HEK293 (cell line): ENCODE data around the gene GLT6D1.

Experiments
- CTCF ChIA-PET: fragments of 350-600 bp; formaldehyde crosslinking; extraction: SDS; loops from one replicate; lab custom pipeline; 2021; ENCODE audit warnings: antibody characterized with exemption; lab: Yijun Ruan, JAX
- POLR2A ChIA-PET: fragments of 300-600 bp; formaldehyde crosslinking; extraction: SDS; loops from one replicate; lab custom pipeline; 2020; ENCODE audit warnings: antibody characterized with exemption, inconsistent platforms; lab: Yijun Ruan, JAX
- H3K27ac ChIP-seq: fragments of 200-500 bp; sonication (Bioruptor generic); 2 replicates; pipeline ENCODE4 v1.5.1; 2014; ENCODE audit warnings: low read depth, low read length, control low read depth, inconsistent platforms; ENCODE audit errors: extremely low read depth
- H3K36me3 ChIP-seq, 2 experiments: fragments of 200-500 bp in 1 of 2; sonication (Bioruptor generic) in 1 of 2; 1 replicate in 1 of 2; 2 replicates in 1 of 2; pipeline ENCODE4 v1.5.1; 2014 to 2017; ENCODE audit warnings: inconsistent platforms in 2 of 2, low read length in 2 of 2; ENCODE audit not compliant: control insufficient read depth in 2 of 2, insufficient read depth in 1 of 2
- H3K4me1 ChIP-seq: fragments of 200-500 bp; sonication (Bioruptor generic); 2 replicates; pipeline ENCODE4 v1.5.1; 2014; ENCODE audit warnings: mild to moderate bottlenecking, low read length, inconsistent platforms; ENCODE audit not compliant: control insufficient read depth, insufficient read depth
- H3K4me3 ChIP-seq: 2 replicates; pipeline ENCODE4 v1.5.1; 2011; ENCODE audit warnings: low read depth, mild to moderate bottlenecking, control low read depth, low read length, moderate library complexity
- H3K9me3 ChIP-seq: fragments of 200-500 bp; sonication (Bioruptor generic); 2 replicates; pipeline ENCODE4 v1.5.1; 2014; ENCODE audit warnings: low read depth, low read length, inconsistent platforms; ENCODE audit not compliant: control insufficient read depth, insufficient read depth
- HOXD13 ChIP-seq: sonication (generic); formaldehyde crosslinking; IDR thresholded peaks from 2 replicates; pipeline ENCODE4 v1.8.0; 2022; ENCODE audit warnings: missing genetic modification reagents, borderline replicate concordance
- KLF16 ChIP-seq: fragments of 450-650 bp; formaldehyde crosslinking; IDR thresholded peaks from 2 replicates; pipeline ENCODE4 v1.5.1; 2017; ENCODE audit warnings: missing biosample characterization, missing genetic modification characterization
- RBAK ChIP-seq: fragments of 450-650 bp; formaldehyde crosslinking; IDR thresholded peaks from 2 replicates; pipeline ENCODE4 v1.5.1; 2016; ENCODE audit warnings: missing biosample characterization, missing genetic modification characterization
- SALL2 ChIP-seq: fragments of 450-650 bp; formaldehyde crosslinking; IDR thresholded peaks from 2 replicates; pipeline ENCODE4 v1.5.0; 2017; ENCODE audit warnings: missing biosample characterization, mild to moderate bottlenecking, missing genetic modification characterization, borderline replicate concordance
- YY1 ChIP-seq: fragments of 450-650 bp; formaldehyde crosslinking; IDR thresholded peaks from 2 replicates; pipeline ENCODE4 v1.5.1; 2018; ENCODE audit warnings: missing biosample characterization, missing genetic modification characterization
- ZFP3 ChIP-seq: fragments of 450-650 bp; formaldehyde crosslinking; IDR thresholded peaks from 2 replicates; pipeline ENCODE4 v1.5.1; 2016; ENCODE audit warnings: low read depth, missing biosample characterization, missing genetic modification characterization
- ZNF146 ChIP-seq: fragments of 450-650 bp; formaldehyde crosslinking; IDR thresholded peaks from 2 replicates; pipeline ENCODE4 v1.5.1; 2016; ENCODE audit warnings: missing biosample characterization, missing genetic modification characterization
- ZNF239 ChIP-seq: fragments of 450-650 bp; formaldehyde crosslinking; IDR thresholded peaks from 2 replicates; pipeline ENCODE4 v1.5.1; 2016; ENCODE audit warnings: missing biosample characterization, missing genetic modification characterization
- ZNF558 ChIP-seq: fragments of 450-650 bp; formaldehyde crosslinking; IDR thresholded peaks from 2 replicates; pipeline ENCODE4 v1.5.1; 2016; ENCODE audit warnings: missing biosample characterization, missing genetic modification characterization
- ZNF571 ChIP-seq: fragments of 450-650 bp; formaldehyde crosslinking; IDR thresholded peaks from 2 replicates; pipeline ENCODE4 v1.5.0; 2017; ENCODE audit warnings: missing biosample characterization, missing genetic modification characterization
- ZNF664 ChIP-seq: fragments of 450-650 bp; formaldehyde crosslinking; IDR thresholded peaks from 2 replicates; pipeline ENCODE4 v1.5.1; 2016; ENCODE audit warnings: missing biosample characterization, missing genetic modification characterization
- TF ChIP-seq, protein P1 (sequence below): fragments of 450-650 bp; formaldehyde crosslinking; IDR thresholded peaks from 2 replicates; pipeline ENCODE4 v1.5.1; 2017; ENCODE audit warnings: missing biosample characterization, missing genetic modification characterization
- TF ChIP-seq, protein P2 (sequence below): IDR thresholded peaks from 2 replicates; pipeline ENCODE4 v1.6.1; 2011; ENCODE audit warnings: mild to moderate bottlenecking, low read depth, low read length, borderline replicate concordance
- TF ChIP-seq, protein P3 (sequence below): fragments of 450-650 bp; formaldehyde crosslinking; IDR thresholded peaks from 2 replicates; pipeline ENCODE4 v1.5.1; 2016; ENCODE audit warnings: missing biosample characterization, missing genetic modification characterization, borderline replicate concordance
- TF ChIP-seq, protein P4 (sequence below): fragments of 450-650 bp; formaldehyde crosslinking; IDR thresholded peaks from 2 replicates; pipeline ENCODE4 v1.5.1; 2016; ENCODE audit warnings: missing biosample characterization, missing genetic modification characterization
- TF ChIP-seq, protein P5 (sequence below): fragments of 450-650 bp; formaldehyde crosslinking; IDR thresholded peaks from 2 replicates; pipeline ENCODE4 v1.5.1; 2016; ENCODE audit warnings: missing biosample characterization, missing genetic modification characterization

Gene GLT6D1

DNA sequence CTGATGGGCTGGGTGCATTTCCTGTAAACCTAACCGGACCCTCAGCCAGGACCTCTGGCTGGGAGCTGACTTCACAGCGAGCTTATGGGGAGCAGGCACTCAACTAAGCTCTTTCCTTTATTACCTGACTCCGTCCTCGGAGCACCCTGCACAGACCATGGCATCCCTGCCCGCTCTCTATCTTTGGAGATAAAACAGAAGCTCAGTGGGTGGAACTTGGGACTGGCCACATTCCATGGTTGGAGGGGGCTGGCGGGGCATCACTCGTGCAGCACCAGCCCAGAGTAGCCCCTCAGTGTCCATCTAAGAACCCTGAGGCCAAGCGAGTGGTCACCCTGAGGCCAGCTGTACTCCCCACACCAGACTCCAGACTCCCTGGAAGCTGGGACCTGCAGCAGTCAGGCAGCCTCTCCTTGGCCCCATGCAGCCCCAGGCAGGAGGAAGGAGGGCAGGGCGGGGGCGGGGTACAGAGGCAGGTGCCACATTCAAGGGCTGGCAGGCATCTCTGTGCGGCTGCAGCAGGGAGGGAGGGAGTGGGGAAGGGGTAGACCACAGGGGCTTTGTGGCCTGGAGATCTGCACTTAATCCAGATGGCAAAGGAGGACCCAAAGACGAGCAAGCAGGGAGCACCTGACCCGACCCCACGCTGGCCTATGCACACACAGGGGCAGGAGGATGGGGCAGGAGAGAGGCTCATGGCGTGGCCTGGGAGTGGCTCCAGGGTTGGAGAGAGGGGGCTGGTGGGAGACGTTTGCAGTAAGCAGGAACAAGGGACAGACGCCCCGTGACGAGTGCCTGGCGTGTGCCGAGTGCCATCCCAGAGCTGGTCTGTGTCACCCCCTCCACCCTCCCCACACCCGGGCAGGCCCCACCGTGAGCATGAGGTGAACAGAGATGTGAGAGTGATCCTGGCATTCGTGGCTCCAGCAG, 26.1 kb downstream of the GLT6D1 start:
- TF ChIP-seq, protein P1, sequence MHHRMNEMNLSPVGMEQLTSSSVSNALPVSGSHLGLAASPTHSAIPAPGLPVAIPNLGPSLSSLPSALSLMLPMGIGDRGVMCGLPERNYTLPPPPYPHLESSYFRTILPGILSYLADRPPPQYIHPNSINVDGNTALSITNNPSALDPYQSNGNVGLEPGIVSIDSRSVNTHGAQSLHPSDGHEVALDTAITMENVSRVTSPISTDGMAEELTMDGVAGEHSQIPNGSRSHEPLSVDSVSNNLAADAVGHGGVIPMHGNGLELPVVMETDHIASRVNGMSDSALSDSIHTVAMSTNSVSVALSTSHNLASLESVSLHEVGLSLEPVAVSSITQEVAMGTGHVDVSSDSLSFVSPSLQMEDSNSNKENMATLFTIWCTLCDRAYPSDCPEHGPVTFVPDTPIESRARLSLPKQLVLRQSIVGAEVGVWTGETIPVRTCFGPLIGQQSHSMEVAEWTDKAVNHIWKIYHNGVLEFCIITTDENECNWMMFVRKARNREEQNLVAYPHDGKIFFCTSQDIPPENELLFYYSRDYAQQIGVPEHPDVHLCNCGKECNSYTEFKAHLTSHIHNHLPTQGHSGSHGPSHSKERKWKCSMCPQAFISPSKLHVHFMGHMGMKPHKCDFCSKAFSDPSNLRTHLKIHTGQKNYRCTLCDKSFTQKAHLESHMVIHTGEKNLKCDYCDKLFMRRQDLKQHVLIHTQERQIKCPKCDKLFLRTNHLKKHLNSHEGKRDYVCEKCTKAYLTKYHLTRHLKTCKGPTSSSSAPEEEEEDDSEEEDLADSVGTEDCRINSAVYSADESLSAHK (tag by site-specific recombination), result no peak
- TF ChIP-seq ZNF571 (tag by site-specific recombination), result no peak
- no peak for TF ChIP-seq ZFP3 (tag by site-specific recombination)
- no peak for TF ChIP-seq ZNF664
- no peak for TF ChIP-seq ZNF146 (tag by site-specific recombination)
- TF ChIP-seq, protein P2, sequence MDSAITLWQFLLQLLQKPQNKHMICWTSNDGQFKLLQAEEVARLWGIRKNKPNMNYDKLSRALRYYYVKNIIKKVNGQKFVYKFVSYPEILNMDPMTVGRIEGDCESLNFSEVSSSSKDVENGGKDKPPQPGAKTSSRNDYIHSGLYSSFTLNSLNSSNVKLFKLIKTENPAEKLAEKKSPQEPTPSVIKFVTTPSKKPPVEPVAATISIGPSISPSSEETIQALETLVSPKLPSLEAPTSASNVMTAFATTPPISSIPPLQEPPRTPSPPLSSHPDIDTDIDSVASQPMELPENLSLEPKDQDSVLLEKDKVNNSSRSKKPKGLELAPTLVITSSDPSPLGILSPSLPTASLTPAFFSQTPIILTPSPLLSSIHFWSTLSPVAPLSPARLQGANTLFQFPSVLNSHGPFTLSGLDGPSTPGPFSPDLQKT, result no peak
- no peak for TF ChIP-seq SALL2 (tag by site-specific recombination)
- no peak for TF ChIP-seq HOXD13
- TF ChIP-seq YY1 (tag by site-specific recombination), result no peak
- TF ChIP-seq, protein P3, sequence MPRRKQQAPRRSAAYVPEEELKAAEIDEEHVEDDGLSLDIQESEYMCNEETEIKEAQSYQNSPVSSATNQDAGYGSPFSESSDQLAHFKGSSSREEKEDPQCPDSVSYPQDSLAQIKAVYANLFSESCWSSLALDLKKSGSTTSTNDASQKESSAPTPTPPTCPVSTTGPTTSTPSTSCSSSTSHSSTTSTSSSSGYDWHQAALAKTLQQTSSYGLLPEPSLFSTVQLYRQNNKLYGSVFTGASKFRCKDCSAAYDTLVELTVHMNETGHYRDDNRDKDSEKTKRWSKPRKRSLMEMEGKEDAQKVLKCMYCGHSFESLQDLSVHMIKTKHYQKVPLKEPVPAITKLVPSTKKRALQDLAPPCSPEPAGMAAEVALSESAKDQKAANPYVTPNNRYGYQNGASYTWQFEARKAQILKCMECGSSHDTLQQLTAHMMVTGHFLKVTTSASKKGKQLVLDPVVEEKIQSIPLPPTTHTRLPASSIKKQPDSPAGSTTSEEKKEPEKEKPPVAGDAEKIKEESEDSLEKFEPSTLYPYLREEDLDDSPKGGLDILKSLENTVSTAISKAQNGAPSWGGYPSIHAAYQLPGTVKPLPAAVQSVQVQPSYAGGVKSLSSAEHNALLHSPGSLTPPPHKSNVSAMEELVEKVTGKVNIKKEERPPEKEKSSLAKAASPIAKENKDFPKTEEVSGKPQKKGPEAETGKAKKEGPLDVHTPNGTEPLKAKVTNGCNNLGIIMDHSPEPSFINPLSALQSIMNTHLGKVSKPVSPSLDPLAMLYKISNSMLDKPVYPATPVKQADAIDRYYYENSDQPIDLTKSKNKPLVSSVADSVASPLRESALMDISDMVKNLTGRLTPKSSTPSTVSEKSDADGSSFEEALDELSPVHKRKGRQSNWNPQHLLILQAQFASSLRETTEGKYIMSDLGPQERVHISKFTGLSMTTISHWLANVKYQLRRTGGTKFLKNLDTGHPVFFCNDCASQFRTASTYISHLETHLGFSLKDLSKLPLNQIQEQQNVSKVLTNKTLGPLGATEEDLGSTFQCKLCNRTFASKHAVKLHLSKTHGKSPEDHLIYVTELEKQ (tag by site-specific recombination), result no peak
- TF ChIP-seq KLF16, result no peak
- TF ChIP-seq, protein P4, sequence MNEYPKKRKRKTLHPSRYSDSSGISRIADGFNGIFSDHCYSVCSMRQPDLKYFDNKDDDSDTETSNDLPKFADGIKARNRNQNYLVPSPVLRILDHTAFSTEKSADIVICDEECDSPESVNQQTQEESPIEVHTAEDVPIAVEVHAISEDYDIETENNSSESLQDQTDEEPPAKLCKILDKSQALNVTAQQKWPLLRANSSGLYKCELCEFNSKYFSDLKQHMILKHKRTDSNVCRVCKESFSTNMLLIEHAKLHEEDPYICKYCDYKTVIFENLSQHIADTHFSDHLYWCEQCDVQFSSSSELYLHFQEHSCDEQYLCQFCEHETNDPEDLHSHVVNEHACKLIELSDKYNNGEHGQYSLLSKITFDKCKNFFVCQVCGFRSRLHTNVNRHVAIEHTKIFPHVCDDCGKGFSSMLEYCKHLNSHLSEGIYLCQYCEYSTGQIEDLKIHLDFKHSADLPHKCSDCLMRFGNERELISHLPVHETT (tag by site-specific recombination), result no peak
- TF ChIP-seq RBAK, result no peak
- no peak for TF ChIP-seq ZNF558 (tag by site-specific recombination)
- TF ChIP-seq ZNF239, result no peak
- TF ChIP-seq, protein P5, sequence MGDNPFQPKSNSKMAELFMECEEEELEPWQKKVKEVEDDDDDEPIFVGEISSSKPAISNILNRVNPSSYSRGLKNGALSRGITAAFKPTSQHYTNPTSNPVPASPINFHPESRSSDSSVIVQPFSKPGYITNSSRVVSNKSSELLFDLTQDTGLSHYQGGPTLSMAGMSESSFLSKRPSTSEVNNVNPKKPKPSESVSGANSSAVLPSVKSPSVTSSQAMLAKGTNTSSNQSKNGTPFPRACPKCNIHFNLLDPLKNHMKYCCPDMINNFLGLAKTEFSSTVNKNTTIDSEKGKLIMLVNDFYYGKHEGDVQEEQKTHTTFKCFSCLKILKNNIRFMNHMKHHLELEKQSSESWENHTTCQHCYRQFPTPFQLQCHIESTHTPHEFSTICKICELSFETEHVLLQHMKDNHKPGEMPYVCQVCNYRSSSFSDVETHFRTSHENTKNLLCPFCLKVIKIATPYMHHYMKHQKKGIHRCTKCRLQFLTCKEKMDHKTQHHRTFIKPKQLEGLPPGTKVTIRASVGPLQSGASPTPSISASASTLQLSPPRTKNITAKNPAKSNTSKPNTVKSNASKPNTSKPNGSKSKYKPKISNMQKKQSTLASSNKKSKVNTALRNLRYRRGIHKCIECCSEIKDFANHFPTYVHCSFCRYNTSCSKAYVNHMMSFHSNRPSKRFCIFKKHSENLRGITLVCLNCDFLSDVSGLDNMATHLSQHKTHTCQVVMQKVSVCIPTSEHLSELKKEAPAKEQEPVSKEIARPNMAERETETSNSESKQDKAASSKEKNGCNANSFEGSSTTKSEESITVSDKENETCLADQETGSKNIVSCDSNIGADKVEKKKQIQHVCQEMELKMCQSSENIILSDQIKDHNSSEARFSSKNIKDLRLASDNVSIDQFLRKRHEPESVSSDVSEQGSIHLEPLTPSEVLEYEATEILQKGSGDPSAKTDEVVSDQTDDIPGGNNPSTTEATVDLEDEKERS (tag by site-specific recombination), result no peak
- TF ChIP-seq, all 188 proteins: peak for 0
- H3K4me1 ChIP-seq, result no peaks in the 10 kb centered on the region
- H3K36me3 ChIP-seq, result no peaks in the 10 kb centered on the region
- no peak overlapping the region for H3K4me3 ChIP-seq
- no peaks in the 10 kb centered on the region for H3K9me3 ChIP-seq
- CTCF ChIA-PET, result interaction anchor here (0.6 to 0.8 kb wide), 2 partner anchors 10 to 11 kb away, joined by 3 to 5 read pairs; no protein-coding TSS in a partner anchor
- no peak overlapping the region for H3K27ac ChIP-seq
- POLR2A ChIA-PET, result no interaction called here
